GM23248 (cell line): Measurements from ENCODE around the gene REPIN1.

ENCODE experiments used
- EZH2 ChIP-seq: fragments of 200-600 bp; sonication (generic); IDR thresholded peaks from 2 replicates; pipeline ENCODE4 v1.6.1; 2018; ENCODE audit warnings: antibody characterized with exemption, mild to moderate bottlenecking; ENCODE audit not compliant: insufficient read depth, poor library complexity, severe bottlenecking
- EZH2phosphoT487 ChIP-seq: fragments of 200-600 bp; sonication (generic); IDR thresholded peaks from 2 replicates; pipeline ENCODE4 v1.6.1; 2018; ENCODE audit warnings: antibody characterized with exemption, moderate library complexity, mild to moderate bottlenecking, low read depth; ENCODE audit not compliant: insufficient read depth

- no peak for TF ChIP-seq EZH2
- no peak for TF ChIP-seq EZH2phosphoT487
These were observed 24.7 kb downstream of the REPIN1 start for GRCh38 chr7:150393325-150393724.
